Left ventricle myocardium inferior (tissue), 1 donor: ENCODE results near the gene FAM53A. TPM values are rescaled to one million over a fixed set of nuclear protein-coding genes. Genes with fewer than 3 reads are reported as not detected.

Experiments used
- DNase-seq: peaks from one replicate; pipeline ENCODE4 v3.0.0-alpha.2; 2020
- H3K27ac ChIP-seq: fragments of 200-600 bp; replicated peaks from 2 replicates; pipeline ENCODE4 v1.8.0; 2021
- H3K27me3 ChIP-seq: fragments of 200-600 bp; 2 replicates; pipeline ENCODE4 v1.8.0; 2021; ENCODE audit warnings: low read depth
- H3K36me3 ChIP-seq: fragments of 200-600 bp; 2 replicates; pipeline ENCODE4 v1.8.0; 2021
- H3K4me1 ChIP-seq: fragments of 200-600 bp; 2 replicates; pipeline ENCODE4 v1.8.0; 2021
- H3K4me3 ChIP-seq: fragments of 200-600 bp; 2 replicates; pipeline ENCODE4 v1.8.0; 2021; ENCODE audit warnings: mild to moderate bottlenecking, moderate library complexity
- H3K9me3 ChIP-seq: fragments of 200-600 bp; replicated peaks from 2 replicates; pipeline ENCODE4 v1.8.0; 2021
- intact Hi-C: fragments of 100-400 bp; cut with micrococcal nuclease; formaldehyde crosslinking; loops from one replicate; pipeline ENCODE4 v1.11.0; 2022
- long read RNA-seq: library from polyadenylated mRNA; unstranded; transcript quantifications from one replicate; pipeline ENCODE4 v2.0.0, GENCODE V29; 2021
- total RNA-seq: library from RNA; stranded (reverse); fragmentation: NEBNext Ultra II Directional; extraction: Animal tissue kit (Norgen Biotek cat#: 25700); gene quantifications from one replicate; pipeline ENCODE4 v1.2.1, GENCODE V29; 2021
- TF ChIP-seq, protein P1 (sequence below): fragments of 200-600 bp; IDR thresholded peaks from 2 replicates; pipeline ENCODE4 v1.8.0; 2021; ENCODE audit warnings: antibody characterized with exemption, mild to moderate bottlenecking, borderline replicate concordance
- donor health status: DM: no; HTN: yes; CAD: no; lungs with severe emphysema.

FAM53A gene, protein sequence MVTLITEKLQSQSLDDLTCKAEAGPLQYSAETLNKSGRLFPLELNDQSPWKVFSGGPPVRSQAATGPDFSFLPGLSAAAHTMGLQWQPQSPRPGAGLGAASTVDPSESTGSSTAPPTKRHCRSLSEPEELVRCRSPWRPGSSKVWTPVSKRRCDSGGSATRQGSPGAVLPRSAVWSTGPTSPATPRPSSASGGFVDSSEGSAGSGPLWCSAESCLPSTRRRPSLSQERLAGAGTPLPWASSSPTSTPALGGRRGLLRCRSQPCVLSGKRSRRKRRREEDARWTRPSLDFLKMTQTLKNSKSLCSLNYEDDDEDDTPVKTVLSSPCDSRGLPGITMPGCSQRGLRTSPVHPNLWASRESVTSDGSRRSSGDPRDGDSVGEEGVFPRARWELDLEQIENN
- 0.71 TPM for total RNA-seq
- long read RNA-seq, partial matches to known transcripts: 0 of 3 reads
- long read RNA-seq, other reads (novel, unspliced or antisense): 3 of 3 reads

DNA sequence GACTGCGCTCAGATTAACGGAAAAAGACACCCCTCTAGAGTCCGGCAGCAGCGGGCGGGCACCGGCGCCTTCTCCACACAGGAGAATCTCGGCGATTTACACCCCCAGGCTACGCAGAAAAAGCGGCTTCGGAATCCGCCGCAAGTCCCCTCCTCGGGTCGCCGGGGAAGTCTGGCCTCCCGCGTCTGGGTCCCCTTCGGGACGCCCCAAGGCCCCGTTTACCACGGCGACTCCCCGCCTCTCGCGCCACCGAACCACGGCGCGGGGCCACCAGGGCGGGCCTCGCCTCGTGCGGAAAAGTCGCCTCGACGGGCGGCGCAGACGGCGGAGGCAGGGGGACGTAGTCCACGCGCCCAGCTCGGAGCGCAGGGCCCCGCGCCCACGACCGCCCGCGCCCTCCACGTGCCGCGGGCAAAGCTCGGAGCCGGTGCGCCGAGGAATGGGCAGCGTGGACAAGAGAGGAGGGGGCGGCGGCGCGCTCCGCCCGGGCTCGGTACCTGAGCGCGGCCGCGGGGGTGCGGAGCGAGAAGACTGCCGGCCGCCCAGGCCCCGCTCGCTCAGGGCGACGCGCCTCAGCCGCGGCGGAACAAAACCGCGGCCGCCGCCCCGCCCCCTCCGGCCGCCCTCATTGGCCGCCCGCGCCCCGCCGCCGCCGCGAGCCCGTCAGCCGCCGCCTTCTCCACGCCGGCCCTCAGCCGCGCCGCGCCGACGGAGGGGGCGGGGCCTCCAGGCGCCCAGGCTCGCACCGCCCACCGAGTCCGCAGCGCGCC lies at the start of gene FAM53A:
FAM53A (minus strand) TSS at position 578 of the 770 bp plus-strand sequence. CDS start 15,572 bp downstream, outside the sequence.
- H3K27ac ChIP-seq: peak within 1 kb of the TSS; percentile 73
- H3K36me3 ChIP-seq: no peaks in the 10 kb centered on the region
- intact Hi-C loops: no loop called here
- peak within 1 kb of the TSS; percentile 77 for H3K4me3 ChIP-seq
- H3K4me1 ChIP-seq: peaks cover 14% of the 10 kb centered on the region
- TF ChIP-seq, protein P1, sequence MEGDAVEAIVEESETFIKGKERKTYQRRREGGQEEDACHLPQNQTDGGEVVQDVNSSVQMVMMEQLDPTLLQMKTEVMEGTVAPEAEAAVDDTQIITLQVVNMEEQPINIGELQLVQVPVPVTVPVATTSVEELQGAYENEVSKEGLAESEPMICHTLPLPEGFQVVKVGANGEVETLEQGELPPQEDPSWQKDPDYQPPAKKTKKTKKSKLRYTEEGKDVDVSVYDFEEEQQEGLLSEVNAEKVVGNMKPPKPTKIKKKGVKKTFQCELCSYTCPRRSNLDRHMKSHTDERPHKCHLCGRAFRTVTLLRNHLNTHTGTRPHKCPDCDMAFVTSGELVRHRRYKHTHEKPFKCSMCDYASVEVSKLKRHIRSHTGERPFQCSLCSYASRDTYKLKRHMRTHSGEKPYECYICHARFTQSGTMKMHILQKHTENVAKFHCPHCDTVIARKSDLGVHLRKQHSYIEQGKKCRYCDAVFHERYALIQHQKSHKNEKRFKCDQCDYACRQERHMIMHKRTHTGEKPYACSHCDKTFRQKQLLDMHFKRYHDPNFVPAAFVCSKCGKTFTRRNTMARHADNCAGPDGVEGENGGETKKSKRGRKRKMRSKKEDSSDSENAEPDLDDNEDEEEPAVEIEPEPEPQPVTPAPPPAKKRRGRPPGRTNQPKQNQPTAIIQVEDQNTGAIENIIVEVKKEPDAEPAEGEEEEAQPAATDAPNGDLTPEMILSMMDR: no peak
- DNase-seq: peak; percentile 93
- H3K27me3 ChIP-seq: no peaks in the 10 kb centered on the region
- no peaks in the 10 kb centered on the region for H3K9me3 ChIP-seq

DNA sequence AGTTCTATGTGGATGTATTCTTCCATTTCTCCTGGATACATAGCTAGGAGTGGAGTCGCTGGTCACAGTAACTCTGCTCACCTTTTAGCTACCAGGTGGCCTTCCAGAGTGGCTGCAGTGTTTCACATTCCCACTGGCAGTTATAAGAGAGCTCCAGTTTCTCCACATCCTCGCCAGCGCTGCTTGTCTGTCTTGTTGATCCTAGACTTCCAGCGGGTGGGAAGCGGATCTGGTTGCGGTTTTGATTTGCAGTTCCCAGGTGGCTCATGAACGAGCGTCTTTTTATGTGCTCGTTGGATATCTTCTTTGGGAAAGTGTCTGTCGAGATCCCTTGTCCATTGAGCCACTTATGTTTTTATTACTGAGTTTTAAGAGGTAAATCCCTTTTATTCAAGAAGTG lies 48.8 kb upstream of the FAM53A start:
- intact Hi-C loops: no loop called here
- TF ChIP-seq, protein P1: no peak
- Histone ChIP-seq H3K27ac (no peak overlapping the region), H3K4me3 (no peak overlapping the region), H3K4me1 (peaks cover 20% of the 10 kb centered on the region), H3K27me3 (no peaks in the 10 kb centered on the region), H3K9me3 (peaks cover 7% of the 10 kb centered on the region), H3K36me3 (peaks cover 74% of the 10 kb centered on the region)
- DNase-seq: no peak

DNA sequence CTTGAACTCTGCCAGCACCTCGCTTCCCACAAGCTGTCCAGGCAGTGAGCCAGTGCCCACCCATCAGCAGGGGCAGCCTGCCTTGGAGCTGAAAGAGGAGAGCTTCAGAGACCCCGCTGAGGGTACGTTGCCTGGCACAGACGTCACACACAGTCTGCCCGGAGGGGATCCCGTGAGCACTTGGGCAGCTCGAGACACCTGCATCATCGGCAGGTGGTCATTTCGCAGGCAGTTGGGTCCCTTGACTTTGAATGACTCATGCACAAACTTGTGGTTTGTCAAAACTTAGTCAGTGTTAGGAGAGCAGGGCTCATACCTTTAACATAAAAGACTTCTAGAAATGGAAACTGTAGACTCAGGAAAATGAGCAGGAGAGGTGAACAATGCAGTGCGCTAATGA lies 47.1 kb upstream of the FAM53A start:
- intact Hi-C loops: no loop called here
- peaks cover 61% of the 10 kb centered on the region for H3K36me3 ChIP-seq
- H3K9me3 ChIP-seq: no peaks in the 10 kb centered on the region
- H3K4me1 ChIP-seq: peaks cover 33% of the 10 kb centered on the region
- no peak for DNase-seq
- no peak overlapping the region for H3K27ac ChIP-seq
- no peaks in the 10 kb centered on the region for H3K27me3 ChIP-seq
- H3K4me3 ChIP-seq: no peak overlapping the region
- TF ChIP-seq, protein P1: no peak

DNA sequence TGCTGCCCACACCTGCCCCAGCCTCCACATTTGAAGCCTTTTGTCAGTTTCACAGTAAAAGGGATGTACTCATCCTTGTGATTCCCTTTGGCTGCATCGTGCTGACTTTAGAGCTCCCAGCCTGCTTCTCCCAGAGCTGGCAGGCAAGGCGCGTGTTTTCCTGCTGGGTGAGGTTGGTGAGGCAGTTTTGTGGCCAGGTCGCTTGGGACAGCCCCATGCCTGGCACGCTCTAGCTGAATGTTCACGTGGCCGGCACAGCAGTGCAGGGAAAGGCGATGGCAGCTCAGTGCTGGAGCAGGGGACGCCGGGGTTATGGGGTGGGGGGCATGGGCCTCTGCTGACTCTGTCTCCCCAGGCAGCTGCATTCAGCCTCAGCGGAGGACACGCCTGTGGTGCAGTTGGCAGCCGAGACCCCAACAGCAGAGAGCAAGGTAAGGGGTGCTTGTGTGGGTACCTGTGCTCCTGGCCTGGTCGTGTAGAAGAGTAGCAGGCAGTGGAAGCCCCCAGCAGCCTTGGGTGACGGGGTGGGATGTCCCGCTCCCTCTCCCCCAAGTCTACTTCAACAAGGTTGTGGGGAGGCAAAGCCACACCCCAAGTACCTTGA lies 46.5 kb upstream of the FAM53A start:
- no peak overlapping the region for H3K4me3 ChIP-seq
- no peaks in the 10 kb centered on the region for H3K27me3 ChIP-seq
- TF ChIP-seq, protein P1: no peak
- H3K4me1 ChIP-seq: peaks cover 38% of the 10 kb centered on the region
- DNase-seq: no peak
- H3K27ac ChIP-seq: no peak overlapping the region
- H3K9me3 ChIP-seq: no peaks in the 10 kb centered on the region
- intact Hi-C loops: no loop called here
- peaks cover 56% of the 10 kb centered on the region for H3K36me3 ChIP-seq
